BLaER1 (cell line): ENCODE measurements around the gene RTN4IP1.
A peak's percentile ranks its signal among the peaks of the same experiment; 100 is the strongest.

ENCODE experiments used
- H3K27ac ChIP-seq: shearing (Covaris generic); formaldehyde crosslinking; 2 replicates; pipeline ENCODE4 v1.8.1; 2022
- H3K27me3 ChIP-seq: shearing (Covaris generic); formaldehyde crosslinking; 2 replicates; pipeline ENCODE4 v1.8.1; 2022
- H3K36me3 ChIP-seq: shearing (Covaris generic); formaldehyde crosslinking; 2 replicates; pipeline ENCODE4 v1.8.1; 2022
- H3K4me1 ChIP-seq: shearing (Covaris generic); formaldehyde crosslinking; 2 replicates; pipeline ENCODE4 v1.8.1; 2022
- H3K4me2 ChIP-seq: shearing (Covaris generic); formaldehyde crosslinking; 2 replicates; pipeline ENCODE4 v1.8.1; 2022
- H3K4me3 ChIP-seq: shearing (Covaris generic); formaldehyde crosslinking; 2 replicates; pipeline ENCODE4 v1.8.1; 2022
- H3K9ac ChIP-seq: shearing (Covaris generic); formaldehyde crosslinking; 2 replicates; pipeline ENCODE4 v1.8.1; 2022
- H3K9me3 ChIP-seq: shearing (Covaris generic); formaldehyde crosslinking; 2 replicates; pipeline ENCODE4 v1.8.1; 2022
- H4K20me1 ChIP-seq: shearing (Covaris generic); formaldehyde crosslinking; 2 replicates; pipeline ENCODE4 v1.8.1; 2022
- Cebpa-rat ChIP-seq: shearing (Covaris generic); IDR thresholded peaks from 2 replicates; pipeline ENCODE4 v1.8.1; 2022

RTN4IP1 gene

GRCh38 chr6:106629103-106629858 is at the start of gene RTN4IP1, which contains the start of gene QRSL1:
Gene RTN4IP1 (minus strand): TSS chr6:106629498. CDS start chr6:106629021, 477 bp downstream.
Gene QRSL1 (plus strand): TSS chr6:106629578. CDS start chr6:106629682, 104 bp downstream.
- peaks cover 10% of the 10 kb centered on the region; the same call in 1 of the 2 replicates for H3K36me3 ChIP-seq
- peak within 1 kb of the TSS; percentile 87 for H3K9ac ChIP-seq
- peaks cover 24% of the 10 kb centered on the region for H3K4me1 ChIP-seq
- H4K20me1 ChIP-seq: no peaks in the 10 kb centered on the region
- H3K4me3 ChIP-seq: peak within 1 kb of the TSS; percentile 79
- peak within 1 kb of the TSS; percentile 82 for H3K27ac ChIP-seq
- no peaks in the 10 kb centered on the region for H3K9me3 ChIP-seq
- no peaks in the 10 kb centered on the region for H3K27me3 ChIP-seq
- TF ChIP-seq Cebpa-rat: no peak
- peak within 1 kb of the TSS; percentile 93 for H3K4me2 ChIP-seq

GRCh38 chr6:106677282-106677681 is 48.0 kb upstream of the RTN4IP1 start:
- Histone ChIP-seq H4K20me1 (no peaks in the 10 kb centered on the region), H3K27me3 (no peaks in the 10 kb centered on the region), H3K9me3 (peaks cover 10% of the 10 kb centered on the region), H3K4me1 (peaks cover 10% of the 10 kb centered on the region), H3K4me2 (peak overlapping the region; percentile 16), H3K36me3 (no peaks in the 10 kb centered on the region), H3K4me3 (no peak overlapping the region), H3K27ac (peak overlapping the region; percentile 11; the same call in 1 of the 2 replicates), H3K9ac (no peak overlapping the region)
- TF ChIP-seq Cebpa-rat: no peak

GRCh38 chr6:106674541-106675229 is 45.4 kb upstream of the RTN4IP1 start:
- Histone ChIP-seq H3K27me3 (no peaks in the 10 kb centered on the region), H3K36me3 (no peaks in the 10 kb centered on the region), H3K27ac (no peak overlapping the region), H3K4me1 (peaks cover 17% of the 10 kb centered on the region), H3K4me3 (no peak overlapping the region), H4K20me1 (no peaks in the 10 kb centered on the region), H3K9me3 (peaks cover 10% of the 10 kb centered on the region), H3K4me2 (no peak overlapping the region), H3K9ac (no peak overlapping the region)
- TF ChIP-seq Cebpa-rat: no peak

- no peak overlapping the region for H3K9ac ChIP-seq
- H4K20me1 ChIP-seq: no peaks in the 10 kb centered on the region
- H3K4me3 ChIP-seq: no peak overlapping the region
- no peak overlapping the region for H3K27ac ChIP-seq
- H3K4me2 ChIP-seq: no peak overlapping the region
- no peaks in the 10 kb centered on the region; the same call in 1 of the 2 replicates for H3K36me3 ChIP-seq
- no peak for TF ChIP-seq Cebpa-rat
- H3K27me3 ChIP-seq: no peaks in the 10 kb centered on the region
- peaks cover 37% of the 10 kb centered on the region for H3K4me1 ChIP-seq
- H3K9me3 ChIP-seq: peaks cover 4% of the 10 kb centered on the region; the same call in 1 of the 2 replicates
Measured at GRCh38 chr6:106671651-106672050, 42.4 kb upstream of the RTN4IP1 start.

GRCh38 chr6:106670236-106670635 is 40.9 kb upstream of the RTN4IP1 start:
- Histone ChIP-seq H3K36me3 (peaks cover 9% of the 10 kb centered on the region), H3K9ac (no peak overlapping the region), H3K27ac (no peak overlapping the region), H3K9me3 (no peaks in the 10 kb centered on the region), H3K4me1 (peaks cover 51% of the 10 kb centered on the region), H3K4me2 (no peak overlapping the region), H3K27me3 (no peaks in the 10 kb centered on the region), H3K4me3 (no peak overlapping the region), H4K20me1 (peaks cover 8% of the 10 kb centered on the region; the same call in 1 of the 2 replicates)
- no peak for TF ChIP-seq Cebpa-rat

- TF ChIP-seq Cebpa-rat: no peak
- H3K9me3 ChIP-seq: no peaks in the 10 kb centered on the region; the same call in 1 of the 2 replicates
- H3K27ac ChIP-seq: peak overlapping the region; percentile 11; the same call in 1 of the 2 replicates
- H3K4me3 ChIP-seq: no peak overlapping the region
- H3K9ac ChIP-seq: no peak overlapping the region
- no peaks in the 10 kb centered on the region for H3K27me3 ChIP-seq
- H4K20me1 ChIP-seq: peaks cover 32% of the 10 kb centered on the region
- H3K36me3 ChIP-seq: peaks cover 42% of the 10 kb centered on the region
- H3K4me2 ChIP-seq: peak overlapping the region; percentile 53
- peaks cover 83% of the 10 kb centered on the region for H3K4me1 ChIP-seq
Measured at GRCh38 chr6:106667022-106667402, 37.7 kb upstream of the RTN4IP1 start.

GRCh38 chr6:106666282-106667021 is 37.2 kb upstream of the RTN4IP1 start:
- H3K4me1 ChIP-seq: peaks cover 89% of the 10 kb centered on the region
- H3K4me2 ChIP-seq: peak overlapping the region; percentile 53
- peaks cover 47% of the 10 kb centered on the region for H3K36me3 ChIP-seq
- peak overlapping the region; percentile 11; the same call in 1 of the 2 replicates for H3K27ac ChIP-seq
- H3K9me3 ChIP-seq: no peaks in the 10 kb centered on the region; the same call in 1 of the 2 replicates
- no peak overlapping the region for H3K4me3 ChIP-seq
- H3K9ac ChIP-seq: no peak overlapping the region
- H3K27me3 ChIP-seq: no peaks in the 10 kb centered on the region
- TF ChIP-seq Cebpa-rat: no peak
- peaks cover 36% of the 10 kb centered on the region for H4K20me1 ChIP-seq

GRCh38 chr6:106662458-106662857 is 33.2 kb upstream of the RTN4IP1 start:
- H3K4me2 ChIP-seq: peak overlapping the region; percentile 35
- H3K36me3 ChIP-seq: peaks cover 87% of the 10 kb centered on the region
- TF ChIP-seq Cebpa-rat: no peak
- H3K4me1 ChIP-seq: peaks cover 92% of the 10 kb centered on the region
- no peak overlapping the region; the same call in 1 of the 2 replicates for H3K27ac ChIP-seq
- H3K4me3 ChIP-seq: no peak overlapping the region
- H3K9me3 ChIP-seq: peaks cover 12% of the 10 kb centered on the region
- no peaks in the 10 kb centered on the region for H3K27me3 ChIP-seq
- no peak overlapping the region for H3K9ac ChIP-seq
- peaks cover 67% of the 10 kb centered on the region for H4K20me1 ChIP-seq

GRCh38 chr6:106659859-106660258 is 30.6 kb upstream of the RTN4IP1 start:
- H3K27me3 ChIP-seq: no peaks in the 10 kb centered on the region
- TF ChIP-seq Cebpa-rat: no peak
- H3K4me1 ChIP-seq: peaks cover 78% of the 10 kb centered on the region
- no peak overlapping the region for H3K4me3 ChIP-seq
- peak overlapping the region; percentile 37; the same call in 1 of the 2 replicates for H3K27ac ChIP-seq
- peaks cover 100% of the 10 kb centered on the region for H3K36me3 ChIP-seq
- peak overlapping the region; percentile 35 for H3K4me2 ChIP-seq
- peaks cover 36% of the 10 kb centered on the region for H3K9me3 ChIP-seq
- H3K9ac ChIP-seq: no peak overlapping the region
- peaks cover 59% of the 10 kb centered on the region for H4K20me1 ChIP-seq
